Measurements from ENCODE around the gene LCNL1. TPM values are rescaled to one million over a fixed set of nuclear protein-coding genes. Genes with fewer than 3 reads are reported as not detected.

LCNL1 gene
- total RNA-seq, 4 donors from 2014 or later, result 0.28 to 0.47 (median 0.36) TPM; not detected in 1

- DNase-seq (ENCODE audit: low spot score), result no peak
- no peak for TF ChIP-seq CTCF (IDR thresholded peaks at IDR 0.05)
- ATAC-seq (ENCODE audit: low FRiP score), result peak; percentile 37
Measured at GRCh38 chr9:136944212-136944518, 38.6 kb upstream of the LCNL1 start.

GRCh38 chr9:136944519-136945332 is 38.1 kb upstream of the LCNL1 start, which contains the start of the genes C8G and FBXW5:
Gene C8G, plus strand, starts transcription at chr9:136945243. Its CDS starts 78 bp downstream, at chr9:136945321.
Gene FBXW5, minus strand, starts transcription at chr9:136944738. Its CDS starts 655 bp downstream, at chr9:136944083.
- DNase-seq (ENCODE audit: low spot score) (peak; percentile 51), ATAC-seq (ENCODE audit: low FRiP score) (peak; percentile 90)
- TF ChIP-seq CTCF (IDR thresholded peaks at IDR 0.05), result peak in 2 of 3 donors; percentile 90 to 96

GRCh38 chr9:136945333-136946227 is 37.2 kb upstream of the LCNL1 start:
- ATAC-seq (ENCODE audit: low FRiP score) (no peak), DNase-seq (ENCODE audit: low spot score) (no peak)
- no peak for TF ChIP-seq CTCF (IDR thresholded peaks at IDR 0.05)

GRCh38 chr9:136946228-136947027 is 36.4 kb upstream of the LCNL1 start:
- no peak for TF ChIP-seq CTCF (IDR thresholded peaks at IDR 0.05)
- ATAC-seq (ENCODE audit: low FRiP score) (no peak), DNase-seq (ENCODE audit: low spot score) (no peak)

- DNase-seq (ENCODE audit: low spot score) (no peak), ATAC-seq (ENCODE audit: low FRiP score) (no peak)
- no peak for TF ChIP-seq CTCF (IDR thresholded peaks at IDR 0.05)
Measured at GRCh38 chr9:136947028-136947891, 35.5 kb upstream of the LCNL1 start.
